ENCODE data around the gene CD82.

- no peak for TF ChIP-seq EP300 (conservative IDR thresholded peaks at IDR 0.05; ENCODE audit: poor library complexity, severe bottlenecking)
- TF ChIP-seq POLR2AphosphoS5 (IDR thresholded peaks at IDR 0.05), result no peak
- no peak for TF ChIP-seq CTCF (IDR thresholded peaks at IDR 0.05; ENCODE audit: poor library complexity, severe bottlenecking)
- TF ChIP-seq REST (IDR thresholded peaks at IDR 0.05; ENCODE audit: borderline replicate concordance), result no peak
- no peak for TF ChIP-seq TAF1 (IDR thresholded peaks at IDR 0.05; ENCODE audit: low read depth)
- TF ChIP-seq RAD21 (conservative IDR thresholded peaks at IDR 0.05), result no peak
- no peak for TF ChIP-seq SMC3 (conservative IDR thresholded peaks at IDR 0.05; ENCODE audit: poor library complexity)
- no peak for TF ChIP-seq MXI1 (conservative IDR thresholded peaks at IDR 0.05; ENCODE audit: poor library complexity, severe bottlenecking)
- no peak for TF ChIP-seq EZH2 (IDR thresholded peaks at IDR 0.05; ENCODE audit: borderline replicate concordance, insufficient read depth, low read length, poor library complexity, severe bottlenecking)
Observed at GRCh38 chr11:44595006-44595405, 29.5 kb downstream of the CD82 start.

Data from neural cell (in vitro differentiated cells).